CMK (cell line): ENCODE measurements around the gene WSCD2.

Experiments
- DNase-seq: peaks from one replicate; pipeline ENCODE4 v3.0.0-alpha.2; 2010; ENCODE audit warnings: low read depth

The WSCD2 gene

GRCh38 chr12:108235197-108235984 is 106.3 kb downstream of the WSCD2 start:
- DNase-seq, result no peak

- no peak for DNase-seq
Observed at GRCh38 chr12:108235985-108236263, 106.8 kb downstream of the WSCD2 start.

GRCh38 chr12:108236366-108236765 is 107.3 kb downstream of the WSCD2 start:
- DNase-seq, result no peak

GRCh38 chr12:108237272-108237671 is 108.2 kb downstream of the WSCD2 start:
- no peak for DNase-seq

- DNase-seq, result no peak
Observed at GRCh38 chr12:108238474-108238873, 109.4 kb downstream of the WSCD2 start.

- no peak for DNase-seq
Observed at GRCh38 chr12:108239378-108239777, 110.3 kb downstream of the WSCD2 start.

- no peak for DNase-seq
Observed at GRCh38 chr12:108240027-108240785, 111.1 kb downstream of the WSCD2 start.

GRCh38 chr12:108240928-108241327 is 111.8 kb downstream of the WSCD2 start:
- no peak for DNase-seq

- no peak for DNase-seq
Observed at GRCh38 chr12:108241986-108242703, 113.1 kb downstream of the WSCD2 start.

- no peak for DNase-seq
Observed at GRCh38 chr12:108247130-108247529, 118.0 kb downstream of the WSCD2 start.

- no peak for DNase-seq
Observed at GRCh38 chr12:108248011-108248410, 118.9 kb downstream of the WSCD2 start.

GRCh38 chr12:108252523-108252922 is 123.4 kb downstream of the WSCD2 start:
- DNase-seq, result no peak

GRCh38 chr12:108253540-108253939 is 124.5 kb downstream of the WSCD2 start:
- no peak for DNase-seq

GRCh38 chr12:108254030-108254429 is 124.9 kb downstream of the WSCD2 start:
- no peak for DNase-seq

GRCh38 chr12:108254517-108255251 is 125.6 kb downstream of the WSCD2 start:
- no peak for DNase-seq

- no peak for DNase-seq
Observed at GRCh38 chr12:108255252-108255602, 126.1 kb downstream of the WSCD2 start.

- DNase-seq, result no peak
Observed at GRCh38 chr12:108257004-108257403, 127.9 kb downstream of the WSCD2 start.

- no peak for DNase-seq
Observed at GRCh38 chr12:108257610-108258106, 128.6 kb downstream of the WSCD2 start.

- no peak for DNase-seq
Observed at GRCh38 chr12:108260039-108260438, 131.0 kb downstream of the WSCD2 start.

- DNase-seq, result no peak
Observed at GRCh38 chr12:108260969-108261368, 131.9 kb downstream of the WSCD2 start.

- DNase-seq, result no peak
Observed at GRCh38 chr12:108265505-108265904, 136.4 kb downstream of the WSCD2 start.

GRCh38 chr12:108266131-108266530 is 137.0 kb downstream of the WSCD2 start:
- no peak for DNase-seq
